ENCODE results near the gene MT1H.

GRCh38 chr16:56679078-56679730 is 9.6 kb downstream of the MT1H start:
- TF ChIP-seq CTCF (IDR thresholded peaks at IDR 0.05) (no peak), POLR2AphosphoS5 (IDR thresholded peaks at IDR 0.05) (no peak)
